GM23338 (cell line): ENCODE results near the gene VILL. TPM values are rescaled to one million over a fixed set of nuclear protein-coding genes. Genes with fewer than 3 reads are reported as not detected.

ENCODE experiments used
- ATAC-seq: fragments of 200-7000 bp; cut with Tn5 transposase; 3 replicates; pipeline ENCODE4 v1.9.1; 2020
- DNase-seq: peaks from one replicate; pipeline ENCODE4 v3.0.0-alpha.2; 2015; ENCODE audit warnings: low spot score
- H2AFZ ChIP-seq: fragments of 200-600 bp; sonication (generic); 2 replicates; pipeline ENCODE4 v1.8.0; 2016; ENCODE audit warnings: antibody characterized with exemption, mild to moderate bottlenecking, moderate library complexity
- H3F3A ChIP-seq: fragments of 200-600 bp; sonication (generic); replicated peaks from 2 replicates; pipeline ENCODE4 v1.8.0; 2017; ENCODE audit warnings: antibody characterized with exemption, mixed run types, low read depth
- H3K27ac ChIP-seq: fragments of 200-600 bp; sonication (generic); 2 replicates; pipeline ENCODE4 v1.6.1; 2016; ENCODE audit warnings: low read depth
- H3K27me3 ChIP-seq: fragments of 200-600 bp; sonication (generic); 2 replicates; pipeline ENCODE4 v1.8.0; 2016; ENCODE audit warnings: mild to moderate bottlenecking, mixed run types, moderate library complexity; ENCODE audit not compliant: insufficient read depth
- H3K36me3 ChIP-seq: fragments of 200-600 bp; sonication (generic); 2 replicates; pipeline ENCODE4 v1.8.0; 2016; ENCODE audit warnings: mild to moderate bottlenecking; ENCODE audit not compliant: insufficient read depth
- H3K4me1 ChIP-seq: fragments of 200-600 bp; sonication (generic); 2 replicates; pipeline ENCODE4 v1.8.0; 2016; ENCODE audit warnings: mild to moderate bottlenecking, moderate library complexity; ENCODE audit not compliant: insufficient read depth
- H3K4me2 ChIP-seq: fragments of 200-600 bp; sonication (generic); 2 replicates; pipeline ENCODE4 v1.7.1; 2017; ENCODE audit warnings: mixed run types
- H3K4me3 ChIP-seq: fragments of 200-600 bp; sonication (generic); 2 replicates; pipeline ENCODE4 v1.6.1; 2016; ENCODE audit warnings: mixed run types
- H3K79me2 ChIP-seq: fragments of 200-600 bp; sonication (generic); replicated peaks from 2 replicates; pipeline ENCODE4 v1.8.0; 2017; ENCODE audit warnings: mild to moderate bottlenecking; ENCODE audit not compliant: insufficient read depth
- H3K9me2 ChIP-seq: fragments of 200-600 bp; sonication (generic); 2 replicates; pipeline ENCODE4 v1.8.0; 2017; ENCODE audit not compliant: insufficient read depth
- H4K20me1 ChIP-seq: fragments of 200-600 bp; sonication (generic); replicated peaks from 2 replicates; pipeline ENCODE4 v1.8.0; 2017; ENCODE audit warnings: mild to moderate bottlenecking; ENCODE audit not compliant: insufficient read depth
- H3K27ac Mint-ChIP-seq: 2 replicates; pipeline ENCODE4 v1.8.0; 2020; ENCODE audit warnings: inconsistent platforms, mild to moderate bottlenecking, moderate library complexity, mixed read lengths
- H3K27me3 Mint-ChIP-seq: 3 replicates; pipeline ENCODE4 v1.8.0; 2022; ENCODE audit warnings: low read depth, mild to moderate bottlenecking, moderate library complexity, mixed read lengths, inconsistent platforms; ENCODE audit not compliant: insufficient read depth, poor library complexity
- H3K36me3 Mint-ChIP-seq: 3 replicates; pipeline ENCODE4 v1.8.0; 2021; ENCODE audit warnings: low read depth, mild to moderate bottlenecking, inconsistent platforms, moderate library complexity, mixed read lengths
- H3K4me1 Mint-ChIP-seq: 3 replicates; pipeline ENCODE4 v1.8.0; 2020; ENCODE audit warnings: mild to moderate bottlenecking, inconsistent platforms, mixed read lengths
- H3K4me3 Mint-ChIP-seq: 3 replicates; pipeline ENCODE4 v1.8.0; 2021; ENCODE audit warnings: moderate library complexity, mild to moderate bottlenecking, inconsistent platforms, mixed read lengths
- H3K9me3 Mint-ChIP-seq: 3 replicates; pipeline ENCODE4 v1.8.0; 2020; ENCODE audit warnings: moderate library complexity, mild to moderate bottlenecking, inconsistent platforms, mixed read lengths
- CTCF ChIP-seq, 2 experiments: fragments of 200-600 bp in 1 of 2; sonication (generic) in 1 of 2; conservative IDR thresholded peaks; 2 replicates each; pipeline versions ENCODE4 v1.5.1 to v1.6.1; 2016 to 2017; ENCODE audit warnings: antibody characterized with exemption in 2 of 2, low read depth in 2 of 2, mild to moderate bottlenecking in 2 of 2, moderate library complexity in 1 of 2
- ETS1 ChIP-seq: IDR thresholded peaks from 2 replicates; pipeline ENCODE4 v1.6.1; 2016; ENCODE audit warnings: antibody characterized with exemption
- EZH2 ChIP-seq: fragments of 200-600 bp; sonication (generic); IDR thresholded peaks from one replicate; pipeline ENCODE4 v1.8.0; 2017; ENCODE audit warnings: antibody characterized with exemption, mild to moderate bottlenecking, low read depth; ENCODE audit not compliant: unreplicated experiment
- NANOG ChIP-seq: IDR thresholded peaks from 2 replicates; pipeline ENCODE4 v1.6.1; 2016; ENCODE audit warnings: antibody characterized with exemption, borderline replicate concordance
- POLR2AphosphoS5 ChIP-seq: IDR thresholded peaks from 2 replicates; pipeline ENCODE4 v1.6.1; 2016; ENCODE audit warnings: antibody characterized with exemption, low read depth
- REST ChIP-seq: IDR thresholded peaks from one replicate; pipeline ENCODE4 v1.6.1; 2018; ENCODE audit warnings: antibody characterized with exemption; ENCODE audit not compliant: unreplicated experiment
- ZNF114 ChIP-seq: fragments of 250-450 bp; sonication (Bioruptor Pico); IDR thresholded peaks from 2 replicates; pipeline ENCODE4 v1.5.0; 2020; ENCODE audit warnings: mild to moderate bottlenecking, moderate library complexity
- ZNF462 ChIP-seq: fragments of 250-450 bp; sonication (Bioruptor Pico); IDR thresholded peaks from 2 replicates; pipeline ENCODE4 v1.5.0; 2020; ENCODE audit warnings: mild to moderate bottlenecking, moderate library complexity
- polyA plus RNA-seq: library from polyadenylated mRNA; unstranded; fragments of >200 nt; fragmentation: Nextera tagmentation; extraction: Ambion mirVana; gene quantifications from 2 replicates; pipeline ENCODE4 v1.2.1, GENCODE V29; 2016
- total RNA-seq: library from RNA; depleted of rRNA; stranded (reverse); fragments of >200 nt; shearing (Covaris generic); gene quantifications from 2 replicates; pipeline ENCODE4 v1.2.3, GENCODE V29; 2014

VILL gene
- total and polyA plus RNA-seq, 2 experiments from 2014 or later: 2.7 to 9.8 TPM

GRCh38 chr3:38027466-38028465 lies 37.2 kb downstream of the VILL start (continued):
- TF ChIP-seq NANOG (no peak), ETS1 (no peak), REST (no peak), EZH2 (no peak), ZNF114 (CRISPR knock-in tag) (no peak), CTCF (conservative IDR thresholded peaks at IDR 0.05; ENCODE audit: low read depth in 2 of 2) (no peak), POLR2AphosphoS5 (no peak)

- no peaks in the 10 kb centered on the region; the same call in 2 of the 3 replicates for H3K9me3 Mint-ChIP-seq
- H3K4me1 Mint-ChIP-seq: peaks cover 8% of the 10 kb centered on the region
- Histone ChIP-seq H4K20me1 (no peaks in the 10 kb centered on the region; the same call in 1 of the 2 replicates), H3K79me2 (no peaks in the 10 kb centered on the region), H2AFZ (peak overlapping the region; percentile 87; the same call in 1 of the 2 replicates), H3K4me1 (peaks cover 6% of the 10 kb centered on the region), H3K36me3 (no peaks in the 10 kb centered on the region), H3K27me3 (peaks cover 64% of the 10 kb centered on the region), H3K4me2 (peak overlapping the region; percentile 88), H3K4me3 (peak overlapping the region; percentile 79), H3F3A (no peaks in the 10 kb centered on the region), H3K27ac (no peak overlapping the region), H3K9me2 (no peaks in the 10 kb centered on the region)
- H3K36me3 Mint-ChIP-seq: no peaks in the 10 kb centered on the region
- ATAC-seq (peak; percentile 15), DNase-seq (peak; percentile 54)
- peak overlapping the region; percentile 71 for H3K4me3 Mint-ChIP-seq
- H3K27ac Mint-ChIP-seq: no peak overlapping the region
- TF ChIP-seq ZNF462: no peak
- peak; percentile 39 for TF ChIP-seq EZH2
- peaks cover 48% of the 10 kb centered on the region for H3K27me3 Mint-ChIP-seq
Measured at GRCh38 chr3:38028621-38029361, 38.2 kb downstream of the VILL start.
